Pulmonary artery endothelial cell (primary cell): ENCODE measurements around the gene TAC3. TPM values are rescaled to one million over a fixed set of nuclear protein-coding genes. Genes with fewer than 3 reads are reported as not detected.
"Not testable (repeated sequence)": the region's sequence is repeated elsewhere in the genome, so short reads cannot be mapped to it uniquely, and the experiment has no call there.

Source experiments
- DNase-seq: peaks from one replicate; pipeline ENCODE4 v3.0.0-alpha.2; 2011; ENCODE audit warnings: low read depth, low spot score
- total RNA-seq: library from RNA; depleted of rRNA; stranded (reverse); fragments of >200 nt; gene quantifications from 2 replicates; pipeline ENCODE4 v1.2.3, GENCODE V29; 2014

Gene TAC3
- not detected in 2 replicates for total RNA-seq

GRCh38 chr12:57016348-57016747 is at the start of gene TAC3:
Gene TAC3, minus strand, starts transcription at chr12:57016529. Its CDS starts 732 bp downstream, at chr12:57015797.
- no peak for DNase-seq

GRCh38 chr12:57063991-57064685 is 47.8 kb upstream of the TAC3 start:
- no peak for DNase-seq

DNA sequence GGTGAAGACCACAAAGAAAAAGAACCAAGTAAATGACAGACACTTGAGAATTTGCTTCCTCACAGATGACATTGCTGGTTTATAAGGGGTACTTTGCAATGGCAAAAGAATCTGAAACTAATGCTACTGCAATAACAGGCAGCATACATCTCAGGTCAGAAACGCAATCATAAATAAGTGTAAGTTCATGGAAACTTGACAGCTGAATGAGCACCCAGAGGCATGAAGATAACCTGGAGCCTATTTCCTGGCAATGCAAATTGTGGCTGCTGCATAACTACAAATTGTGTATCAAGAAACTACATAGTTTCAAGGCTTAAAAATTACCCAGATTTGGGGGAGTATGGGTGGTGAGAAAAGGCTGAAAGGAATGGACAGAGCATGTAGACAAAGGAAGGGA is 42.1 kb upstream of the TAC3 start:
- DNase-seq: no peak

DNA sequence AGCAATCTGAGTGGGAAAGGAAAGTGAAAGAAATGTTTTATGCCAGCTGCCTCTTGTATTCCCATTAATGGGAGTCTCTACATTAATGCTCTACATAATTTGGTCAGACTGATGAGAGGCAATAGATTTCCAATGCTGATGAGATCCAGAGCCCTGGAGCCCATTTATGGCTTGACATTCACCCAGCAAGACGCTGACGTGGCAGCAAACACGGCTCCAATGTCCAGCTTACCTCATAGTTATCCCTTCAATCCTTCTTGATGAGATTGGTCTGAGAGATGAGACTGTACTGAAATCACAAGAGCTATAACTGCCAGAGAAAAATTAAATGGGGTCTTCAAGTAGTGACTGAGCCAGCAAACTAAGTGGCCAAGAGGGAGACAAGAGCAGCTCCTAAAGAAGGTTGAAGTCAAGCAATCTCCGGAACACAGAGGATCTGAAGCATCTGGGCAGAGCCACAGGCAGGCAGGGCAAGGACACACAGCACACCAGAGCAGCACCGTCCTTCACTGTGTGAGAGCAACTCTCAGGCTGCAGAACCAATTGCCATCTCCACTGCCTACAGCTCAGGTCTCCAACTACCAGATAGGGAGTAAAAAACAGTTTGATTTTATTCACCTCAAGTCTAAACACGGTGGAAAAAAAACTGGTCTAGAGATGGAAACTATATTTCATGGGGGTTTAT is 40.9 kb upstream of the TAC3 start:
- DNase-seq: no peak

GRCh38 chr12:57055824-57056223 is 39.5 kb upstream of the TAC3 start:
- DNase-seq: no peak

- DNase-seq: not testable (repeated sequence)
Observed at GRCh38 chr12:57053901-57054300, 37.6 kb upstream of the TAC3 start.

GRCh38 chr12:57053146-57053545 is 36.8 kb upstream of the TAC3 start:
- DNase-seq: not testable (repeated sequence)

DNA sequence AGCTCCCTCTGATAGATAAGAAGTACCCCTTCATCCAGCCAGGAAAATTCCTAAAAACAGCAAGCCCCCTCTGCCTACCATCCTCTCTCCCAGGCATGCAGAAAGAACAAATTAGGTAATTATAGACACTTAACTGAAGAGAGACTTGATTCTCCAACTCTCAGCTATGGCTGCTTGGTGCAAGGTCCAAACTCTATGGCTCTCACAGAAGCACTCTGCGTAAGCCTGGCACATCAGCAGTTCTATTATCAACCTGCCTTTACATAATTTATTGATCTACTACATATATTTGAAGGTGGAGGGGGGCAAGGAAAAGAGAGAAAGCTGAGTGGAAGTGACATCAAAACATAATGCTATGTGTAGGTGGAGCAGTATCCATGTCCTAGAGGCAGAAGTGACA is 34.7 kb upstream of the TAC3 start:
- DNase-seq: no peak

- no peak for DNase-seq
Observed at GRCh38 chr12:57049890-57050289, 33.6 kb upstream of the TAC3 start, which contains the start of gene MYO1A. Gene MYO1A, minus strand, starts transcription at chr12:57050129. Its CDS starts 1,806 bp downstream, at chr12:57048323.

- DNase-seq: no peak
Observed at GRCh38 chr12:57049119-57049446, 32.8 kb upstream of the TAC3 start.

- DNase-seq: no peak
Observed at GRCh38 chr12:57048423-57049118, 32.2 kb upstream of the TAC3 start.

DNA sequence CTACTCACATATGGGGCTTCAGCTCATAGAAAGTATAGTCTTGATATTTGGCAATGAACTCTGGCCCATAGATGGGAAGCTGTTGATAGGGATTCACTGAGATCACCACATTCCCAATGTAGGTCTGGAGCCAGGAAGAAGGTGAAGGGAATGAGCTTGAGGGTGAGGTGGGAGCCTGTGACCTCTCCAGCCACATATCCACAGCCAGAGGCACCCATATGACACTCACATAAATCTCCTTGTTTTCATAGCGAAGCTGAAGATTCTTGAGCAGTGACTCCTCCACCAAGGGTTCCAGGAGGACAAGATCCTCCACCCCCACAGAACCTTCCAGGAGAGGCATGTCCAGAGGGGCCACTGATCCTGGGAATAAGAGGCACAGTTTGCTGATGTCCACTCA is 31.7 kb upstream of the TAC3 start:
- no peak for DNase-seq

DNA sequence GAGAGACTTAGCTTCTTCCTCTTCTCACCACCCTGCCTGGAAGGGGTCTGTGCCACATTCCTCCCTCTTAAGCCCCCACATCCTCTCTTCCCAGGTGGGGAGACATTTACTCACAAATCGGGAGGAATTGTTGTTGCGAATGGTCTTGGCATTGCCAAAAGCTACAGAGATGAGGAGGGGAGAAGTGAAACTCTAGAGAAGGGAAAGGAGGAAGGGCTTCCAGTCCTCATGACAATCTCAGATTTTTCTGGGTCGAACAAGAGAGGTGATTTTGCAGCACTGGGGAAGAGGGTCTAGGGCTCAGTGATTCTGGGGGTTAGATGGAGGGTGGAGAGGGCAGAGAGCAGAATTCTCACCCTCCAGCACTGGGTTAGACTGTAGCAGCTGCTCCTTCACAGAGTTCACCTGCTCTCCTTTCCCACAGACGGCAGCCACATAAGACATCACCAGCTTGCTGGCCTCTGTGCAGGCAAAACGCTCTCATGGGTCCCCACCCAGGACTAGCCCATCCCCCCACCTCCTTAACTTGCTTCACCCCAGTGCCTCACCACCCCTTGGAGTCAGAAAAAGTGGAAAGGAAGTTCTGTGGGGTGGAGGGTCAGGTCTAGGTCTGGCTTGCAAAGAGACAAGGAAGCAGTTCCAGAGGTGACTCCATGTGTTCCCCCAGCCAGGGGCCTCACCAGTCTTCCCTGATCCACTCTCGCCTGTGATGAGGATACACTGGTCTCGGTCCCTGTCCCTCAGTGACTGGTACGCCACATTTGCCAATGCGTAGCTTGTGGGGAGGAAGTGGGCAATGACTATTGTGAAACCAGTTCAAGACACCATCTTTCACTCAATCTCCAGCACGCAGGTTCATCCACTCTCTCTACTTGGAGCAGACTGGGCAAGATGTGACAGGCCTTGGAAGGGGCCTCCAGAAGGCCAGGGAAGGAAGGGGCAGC is 30.9 kb upstream of the TAC3 start:
- no peak for DNase-seq

DNA sequence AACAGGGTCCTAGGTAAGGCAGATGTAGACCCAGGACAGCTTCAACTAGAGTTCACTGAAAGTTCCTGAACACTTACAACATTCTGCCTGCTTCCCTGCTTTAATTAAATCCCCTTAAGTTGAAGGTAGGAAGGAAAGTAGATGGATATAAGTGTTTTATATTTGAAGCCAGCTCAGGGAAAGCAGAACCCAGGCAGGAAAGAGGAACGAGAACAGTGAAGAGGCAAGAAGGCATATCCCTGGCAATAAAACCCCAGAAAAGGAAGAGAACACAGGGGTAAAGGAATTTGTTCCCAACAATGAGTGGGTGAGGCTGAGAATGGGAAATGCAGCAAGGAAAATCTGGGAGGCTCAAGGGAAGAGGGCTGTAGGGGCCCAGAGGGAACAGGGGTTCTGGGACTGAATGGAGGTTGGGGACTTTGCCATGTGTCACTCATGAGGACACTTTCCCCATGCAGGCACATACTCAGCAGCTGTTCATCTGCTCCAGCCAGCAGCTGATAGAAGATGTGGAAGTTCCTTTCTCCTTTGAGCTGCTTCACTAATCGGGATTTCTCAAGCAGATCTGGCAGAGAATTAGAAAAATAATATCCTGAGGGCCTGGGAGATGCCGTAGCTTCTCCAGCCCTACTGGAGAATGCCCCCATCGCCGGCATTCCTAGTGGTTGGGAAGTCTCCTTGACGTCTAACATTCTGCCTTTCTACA is 29.9 kb upstream of the TAC3 start:
- no peak for DNase-seq

DNA sequence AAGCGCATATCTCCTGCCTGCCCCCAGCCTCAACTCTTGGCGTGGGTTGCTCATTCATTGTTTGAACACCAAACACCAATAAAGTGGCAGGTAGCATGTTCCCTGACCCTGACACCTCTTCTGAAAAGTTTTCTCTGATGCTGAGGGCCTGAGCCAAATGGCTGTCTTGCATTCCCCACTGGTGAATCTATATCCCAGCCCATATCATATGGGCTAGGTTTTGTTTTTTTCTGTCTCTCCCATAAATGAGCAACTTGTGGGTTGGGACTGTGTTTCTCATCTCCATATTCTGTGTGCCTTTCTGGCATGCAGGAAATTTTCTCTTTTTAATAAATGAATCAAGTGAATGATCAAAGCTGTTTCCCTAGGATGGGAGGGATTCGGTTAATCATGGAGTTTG is 28.6 kb upstream of the TAC3 start:
- DNase-seq: no peak

- no peak for DNase-seq
Observed at GRCh38 chr12:57044468-57044867, 28.1 kb upstream of the TAC3 start.

DNA sequence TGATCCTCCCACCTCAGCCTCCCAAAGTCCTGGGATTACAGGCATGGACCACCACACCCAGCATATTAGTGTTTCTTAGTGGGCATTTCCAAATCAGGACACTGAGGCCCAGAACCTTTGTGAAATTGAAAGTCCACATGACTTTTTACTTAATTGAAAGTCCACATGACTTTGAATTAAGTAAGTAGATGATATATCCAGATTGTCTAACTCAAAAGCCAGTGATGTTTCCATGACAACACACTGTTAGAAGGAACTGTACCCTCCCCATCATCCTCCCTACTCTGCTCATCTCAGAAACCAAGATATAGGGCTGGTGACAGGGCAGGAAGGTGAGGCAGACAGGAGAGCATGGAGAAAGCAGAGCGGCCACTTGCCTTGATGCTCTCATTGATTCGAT is 26.4 kb upstream of the TAC3 start:
- DNase-seq: no peak

- no peak for DNase-seq
Observed at GRCh38 chr12:57040750-57041149, 24.4 kb upstream of the TAC3 start.

- no peak for DNase-seq
Observed at GRCh38 chr12:57040211-57040610, 23.9 kb upstream of the TAC3 start.

GRCh38 chr12:57039016-57039798 is 22.9 kb upstream of the TAC3 start:
- DNase-seq: no peak
